ENCODE measurements around the gene KREMEN2. TPM values are rescaled to one million over a fixed set of nuclear protein-coding genes. Genes with fewer than 3 reads are reported as not detected.
A peak's percentile ranks its signal among the peaks of the same experiment; 100 is the strongest.

KREMEN2 gene
- total and polyA plus RNA-seq, 2 of the 8 experiments (the other 6 are each of a cell fraction or from before 2014, with no cell fraction given): 6.6 to 7.0 TPM

DNA sequence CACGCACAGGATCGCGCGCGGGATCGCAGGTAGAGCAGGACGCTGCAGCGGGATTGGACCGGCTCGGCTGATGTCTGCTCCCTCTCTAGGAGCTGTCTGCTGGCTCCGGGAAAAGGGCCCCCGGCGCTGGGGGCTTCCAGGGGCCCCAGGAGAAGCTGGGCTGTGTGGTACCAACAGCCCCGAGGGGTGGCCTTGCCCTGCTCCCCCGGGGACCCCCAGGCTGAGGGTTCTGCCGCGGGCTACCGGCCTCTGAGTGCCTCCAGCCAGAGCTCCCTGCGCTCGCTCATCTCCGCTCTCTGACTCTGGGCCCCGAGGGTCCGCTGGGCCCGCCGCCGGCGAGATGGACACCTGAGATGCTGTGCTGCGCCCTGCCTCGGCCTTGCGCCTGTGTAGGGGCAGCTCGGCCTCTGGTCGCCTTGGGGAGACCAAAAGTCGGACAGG, 3.7 kb downstream of the KREMEN2 start:
- 80% methylated on average over 29 of the region's 33 CpGs; no CpG with 5 or more reads in 1 of the 2 experiments for WGBS, 2 experiments (ENCODE audit: extremely low coverage in 1 of 2, insufficient coverage in 1 of 2, insufficient read length in 1 of 2, insufficient replicate concordance in 2 of 2, low coverage in 1 of 2, low lambda C conversion rate in 2 of 2, missing lambda C conversion rate in 1 of 2)
- TF ChIP-seq CEBPB (IDR thresholded peaks at IDR 0.05; ENCODE audit: low read depth, low read length) (no peak), KDM5A (IDR thresholded peaks at IDR 0.05; ENCODE audit: low read length) (no peak), RBBP5 (IDR thresholded peaks at IDR 0.05; ENCODE audit: borderline replicate concordance, low read depth, low read length) (no peak), HDAC6 (IDR thresholded peaks at IDR 0.05; ENCODE audit: low read depth, low read length) (no peak), SP4 (IDR thresholded peaks at IDR 0.05; ENCODE audit: low read length) (no peak), TEAD4 (IDR thresholded peaks at IDR 0.05; ENCODE audit: low read depth, low read length) (no peak), RNF2 (IDR thresholded peaks at IDR 0.05; ENCODE audit: borderline replicate concordance, low read depth, low read length, missing control alignments, poor library complexity, severe bottlenecking) (no peak)

More for the DNA sequence above, 3.7 kb downstream of the KREMEN2 start:
- peaks cover 0 to 34% (median 18%) of the 10 kb centered on the region in 4 experiments; a peak in 6 of 7 replicates for H3K4me1 ChIP-seq (replicated peaks in 1 of 4; ENCODE audit: control insufficient read depth in 3 of 4, insufficient read depth in 4 of 4, low read length in 3 of 4)
- no peak overlapping the region for H3K23ac ChIP-seq (ENCODE audit: insufficient read length)
- peaks cover 27% of the 10 kb centered on the region for H3K23me2 ChIP-seq (ENCODE audit: low read depth, low read length)
- peaks cover 7% of the 10 kb centered on the region for H3K79me1 ChIP-seq (ENCODE audit: low read depth, low read length)
- no peak overlapping the region for H2AK5ac ChIP-seq (ENCODE audit: low read depth, low read length)
- POLR2A ChIA-PET (ENCODE audit: partially characterized antibody): interaction anchor here (1.2 to 25.4 kb wide), 5 partner anchors 12 to 196 kb away, joined by 3 to 455 read pairs (median 111); partner anchors contain the start of genes CLDN6, HCFC1R1, PKMYT1 and THOC6
- FAIRE-seq (no peak), DNase-seq (ENCODE audit: low read depth in 1 of 2, low spot score in 2 of 2) (peak in 1 of 2 experiments; percentile 47)
- H2BK120ac ChIP-seq (replicated peaks; ENCODE audit: low read depth, low read length): no peak overlapping the region
- no peak overlapping the region for H3K4ac ChIP-seq (replicated peaks; ENCODE audit: insufficient read length, low read depth, low read length)
- no peak overlapping the region for H3K56ac ChIP-seq (replicated peaks; ENCODE audit: insufficient read length, low read depth, low read length)
- no peak overlapping the region for H4K5ac ChIP-seq (ENCODE audit: insufficient read length, low read depth, low read length)
- no peak overlapping the region for H3K9ac ChIP-seq (replicated peaks in 1 of 4; ENCODE audit: extremely low read depth in 1 of 4, low read depth in 3 of 4, low read length in 3 of 4)
- H2AFZ ChIP-seq (ENCODE audit: low read length): no peak overlapping the region
- no peak overlapping the region for H3K18ac ChIP-seq (ENCODE audit: extremely low read depth, low read length)
- peaks cover 17 to 26% of the 10 kb centered on the region in 2 experiments for H4K20me1 ChIP-seq (replicated peaks in 1 of 2; ENCODE audit: control insufficient read depth in 1 of 2, insufficient read depth in 2 of 2, low read length in 2 of 2)
- CTCF ChIA-PET (ENCODE audit: partially characterized antibody): interaction anchor here (0.7 to 1.8 kb wide), 10 partner anchors 9 to 64 kb away, joined by 3 to 6 read pairs (median 4); partner anchors contain the start of gene FLYWCH1
- peaks cover 0 to 2% of the 10 kb centered on the region in 2 experiments; a peak in 1 of 4 replicates for H3K79me2 ChIP-seq (ENCODE audit: control insufficient read depth in 1 of 2, insufficient read depth in 2 of 2, low read length in 2 of 2)
- peak overlapping the region in 1 of 4 experiments; percentile 94; a peak in 1 of 8 replicates for H3K4me3 ChIP-seq (ENCODE audit: extremely low read depth in 1 of 4, insufficient read depth in 2 of 4, low read depth in 3 of 4, low read length in 4 of 4)
- H2BK20ac ChIP-seq (ENCODE audit: low read length): no peak overlapping the region; the same call in 1 of the 2 replicates
- H3K9me3 ChIP-seq (ENCODE audit: insufficient read depth in 2 of 2, low read depth in 1 of 2, low read length in 1 of 2): no peaks in the 10 kb centered on the region
- H4K91ac ChIP-seq (replicated peaks; ENCODE audit: insufficient read length, low read length): peak overlapping the region; percentile 30
- H3K36me3 ChIP-seq (ENCODE audit: control insufficient read depth in 2 of 4, insufficient read depth in 4 of 4, low read length in 3 of 4): peaks cover under 1 to 10% (median 2%) of the 10 kb centered on the region in 4 experiments; a peak in 5 of 8 replicates
- H3K14ac ChIP-seq (ENCODE audit: insufficient read length): no peak overlapping the region
- H3K4me2 ChIP-seq (ENCODE audit: insufficient read depth in 1 of 2, low read depth in 2 of 2, low read length in 2 of 2): peak overlapping the region; percentile 66 to 81; a peak in 3 of 4 replicates
- H2BK5ac ChIP-seq (ENCODE audit: low read depth, low read length): no peak overlapping the region
- no peak overlapping the region; the same call in 1 of the 2 replicates for H4K8ac ChIP-seq (ENCODE audit: extremely low read depth, insufficient read depth, low read length)
- H2BK12ac ChIP-seq (ENCODE audit: low read depth, low read length): no peak overlapping the region
- no peak overlapping the region for H2BK15ac ChIP-seq (ENCODE audit: low read length)
- no peak overlapping the region for H3K27ac ChIP-seq (ENCODE audit: low read depth, low read length)
- peaks cover 15 to 32% (median 23%) of the 10 kb centered on the region in 4 experiments; a peak in 6 of 7 replicates for H3K27me3 ChIP-seq (replicated peaks in 1 of 4; ENCODE audit: control insufficient read depth in 3 of 4, extremely low read depth in 1 of 4, insufficient read depth in 3 of 4, low read length in 3 of 4)
